GM23338 (cell line): ENCODE results near the gene FASLG. TPM values are rescaled to one million over a fixed set of nuclear protein-coding genes. Genes with fewer than 3 reads are reported as not detected.

Experiments
- ATAC-seq: fragments of 200-7000 bp; cut with Tn5 transposase; 3 replicates; pipeline ENCODE4 v1.9.1; 2020
- DNase-seq: peaks from one replicate; pipeline ENCODE4 v3.0.0-alpha.2; 2015; ENCODE audit warnings: low spot score
- H2AFZ ChIP-seq: fragments of 200-600 bp; sonication (generic); 2 replicates; pipeline ENCODE4 v1.8.0; 2016; ENCODE audit warnings: antibody characterized with exemption, mild to moderate bottlenecking, moderate library complexity
- H3F3A ChIP-seq: fragments of 200-600 bp; sonication (generic); replicated peaks from 2 replicates; pipeline ENCODE4 v1.8.0; 2017; ENCODE audit warnings: antibody characterized with exemption, mixed run types, low read depth
- H3K27ac ChIP-seq: fragments of 200-600 bp; sonication (generic); 2 replicates; pipeline ENCODE4 v1.6.1; 2016; ENCODE audit warnings: low read depth
- H3K27me3 ChIP-seq: fragments of 200-600 bp; sonication (generic); 2 replicates; pipeline ENCODE4 v1.8.0; 2016; ENCODE audit warnings: mild to moderate bottlenecking, mixed run types, moderate library complexity; ENCODE audit not compliant: insufficient read depth
- H3K36me3 ChIP-seq: fragments of 200-600 bp; sonication (generic); 2 replicates; pipeline ENCODE4 v1.8.0; 2016; ENCODE audit warnings: mild to moderate bottlenecking; ENCODE audit not compliant: insufficient read depth
- H3K4me1 ChIP-seq: fragments of 200-600 bp; sonication (generic); 2 replicates; pipeline ENCODE4 v1.8.0; 2016; ENCODE audit warnings: mild to moderate bottlenecking, moderate library complexity; ENCODE audit not compliant: insufficient read depth
- H3K4me2 ChIP-seq: fragments of 200-600 bp; sonication (generic); 2 replicates; pipeline ENCODE4 v1.7.1; 2017; ENCODE audit warnings: mixed run types
- H3K4me3 ChIP-seq: fragments of 200-600 bp; sonication (generic); 2 replicates; pipeline ENCODE4 v1.6.1; 2016; ENCODE audit warnings: mixed run types
- H3K79me2 ChIP-seq: fragments of 200-600 bp; sonication (generic); replicated peaks from 2 replicates; pipeline ENCODE4 v1.8.0; 2017; ENCODE audit warnings: mild to moderate bottlenecking; ENCODE audit not compliant: insufficient read depth
- H3K9me2 ChIP-seq: fragments of 200-600 bp; sonication (generic); 2 replicates; pipeline ENCODE4 v1.8.0; 2017; ENCODE audit not compliant: insufficient read depth
- H4K20me1 ChIP-seq: fragments of 200-600 bp; sonication (generic); replicated peaks from 2 replicates; pipeline ENCODE4 v1.8.0; 2017; ENCODE audit warnings: mild to moderate bottlenecking; ENCODE audit not compliant: insufficient read depth
- H3K27ac Mint-ChIP-seq: 2 replicates; pipeline ENCODE4 v1.8.0; 2020; ENCODE audit warnings: inconsistent platforms, mild to moderate bottlenecking, moderate library complexity, mixed read lengths
- H3K27me3 Mint-ChIP-seq: 3 replicates; pipeline ENCODE4 v1.8.0; 2022; ENCODE audit warnings: low read depth, mild to moderate bottlenecking, moderate library complexity, mixed read lengths, inconsistent platforms; ENCODE audit not compliant: insufficient read depth, poor library complexity
- H3K36me3 Mint-ChIP-seq: 3 replicates; pipeline ENCODE4 v1.8.0; 2021; ENCODE audit warnings: low read depth, mild to moderate bottlenecking, inconsistent platforms, moderate library complexity, mixed read lengths
- H3K4me1 Mint-ChIP-seq: 3 replicates; pipeline ENCODE4 v1.8.0; 2020; ENCODE audit warnings: mild to moderate bottlenecking, inconsistent platforms, mixed read lengths
- H3K4me3 Mint-ChIP-seq: 3 replicates; pipeline ENCODE4 v1.8.0; 2021; ENCODE audit warnings: moderate library complexity, mild to moderate bottlenecking, inconsistent platforms, mixed read lengths
- H3K9me3 Mint-ChIP-seq: 3 replicates; pipeline ENCODE4 v1.8.0; 2020; ENCODE audit warnings: moderate library complexity, mild to moderate bottlenecking, inconsistent platforms, mixed read lengths
- EZH2 ChIP-seq: fragments of 200-600 bp; sonication (generic); IDR thresholded peaks from one replicate; pipeline ENCODE4 v1.8.0; 2017; ENCODE audit warnings: antibody characterized with exemption, mild to moderate bottlenecking, low read depth; ENCODE audit not compliant: unreplicated experiment
- EZH2phosphoT487 ChIP-seq: fragments of 200-600 bp; sonication (generic); IDR thresholded peaks from one replicate; pipeline ENCODE4 v1.8.1; 2018; ENCODE audit warnings: antibody characterized with exemption; ENCODE audit not compliant: unreplicated experiment
- JUNB ChIP-seq: IDR thresholded peaks from one replicate; pipeline ENCODE4 v1.6.1; 2016; ENCODE audit warnings: antibody characterized with exemption; ENCODE audit not compliant: unreplicated experiment
- STAT1 ChIP-seq: IDR thresholded peaks from one replicate; pipeline ENCODE4 v1.6.1; 2016; ENCODE audit warnings: antibody characterized with exemption; ENCODE audit not compliant: unreplicated experiment
- ZNF114 ChIP-seq: fragments of 250-450 bp; sonication (Bioruptor Pico); IDR thresholded peaks from 2 replicates; pipeline ENCODE4 v1.5.0; 2020; ENCODE audit warnings: mild to moderate bottlenecking, moderate library complexity
- ZNF331 ChIP-seq: fragments of 250-450 bp; sonication (Bioruptor Pico); IDR thresholded peaks from 2 replicates; pipeline ENCODE4 v1.5.0; 2020; ENCODE audit warnings: low read depth, mild to moderate bottlenecking, moderate library complexity
- polyA plus RNA-seq: library from polyadenylated mRNA; unstranded; fragments of >200 nt; fragmentation: Nextera tagmentation; extraction: Ambion mirVana; gene quantifications from 2 replicates; pipeline ENCODE4 v1.2.1, GENCODE V29; 2016
- total RNA-seq: library from RNA; depleted of rRNA; stranded (reverse); fragments of >200 nt; shearing (Covaris generic); gene quantifications from 2 replicates; pipeline ENCODE4 v1.2.3, GENCODE V29; 2014
- TF ChIP-seq, protein P1 (sequence below), 2 experiments: fragments of 200-600 bp in 1 of 2; sonication (generic) in 1 of 2; conservative IDR thresholded peaks; 2 replicates each; pipeline versions ENCODE4 v1.5.1 to v1.6.1; 2016 to 2017; ENCODE audit warnings: antibody characterized with exemption in 2 of 2, low read depth in 2 of 2, mild to moderate bottlenecking in 2 of 2, moderate library complexity in 1 of 2
- TF ChIP-seq, protein P2 (sequence below): IDR thresholded peaks from one replicate; pipeline ENCODE4 v1.6.1; 2018; ENCODE audit warnings: antibody characterized with exemption; ENCODE audit not compliant: unreplicated experiment
- TF ChIP-seq, protein P3 (sequence below): fragments of 250-450 bp; sonication (Bioruptor Pico); IDR thresholded peaks from 2 replicates; pipeline ENCODE4 v1.5.0; 2020; ENCODE audit warnings: mild to moderate bottlenecking, moderate library complexity

The FASLG gene
- total and polyA plus RNA-seq, 2 experiments from 2014 or later: not detected

DNA sequence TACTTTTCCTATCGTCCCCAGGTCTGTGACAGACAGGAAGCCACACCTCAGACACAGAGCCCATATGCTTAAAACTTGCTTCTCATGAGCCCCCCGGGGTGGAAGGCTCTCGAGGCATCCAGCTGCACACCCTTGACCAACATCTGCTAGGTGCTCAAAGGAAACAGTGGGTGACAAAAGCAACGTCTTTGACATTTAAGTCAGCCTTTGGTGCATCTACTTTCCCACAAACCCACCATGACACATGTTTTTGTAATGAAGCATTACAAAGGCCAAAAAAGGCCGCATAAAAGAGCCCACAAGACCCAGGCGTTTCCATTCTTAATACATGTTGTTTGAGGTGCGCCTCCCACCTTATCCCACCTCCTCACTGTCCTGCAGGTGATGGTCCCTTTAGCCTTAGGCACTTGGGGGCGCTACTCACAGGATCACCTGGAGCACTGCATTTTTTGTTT, 11.8 kb upstream of the FASLG start:
- TF ChIP-seq, protein P1, sequence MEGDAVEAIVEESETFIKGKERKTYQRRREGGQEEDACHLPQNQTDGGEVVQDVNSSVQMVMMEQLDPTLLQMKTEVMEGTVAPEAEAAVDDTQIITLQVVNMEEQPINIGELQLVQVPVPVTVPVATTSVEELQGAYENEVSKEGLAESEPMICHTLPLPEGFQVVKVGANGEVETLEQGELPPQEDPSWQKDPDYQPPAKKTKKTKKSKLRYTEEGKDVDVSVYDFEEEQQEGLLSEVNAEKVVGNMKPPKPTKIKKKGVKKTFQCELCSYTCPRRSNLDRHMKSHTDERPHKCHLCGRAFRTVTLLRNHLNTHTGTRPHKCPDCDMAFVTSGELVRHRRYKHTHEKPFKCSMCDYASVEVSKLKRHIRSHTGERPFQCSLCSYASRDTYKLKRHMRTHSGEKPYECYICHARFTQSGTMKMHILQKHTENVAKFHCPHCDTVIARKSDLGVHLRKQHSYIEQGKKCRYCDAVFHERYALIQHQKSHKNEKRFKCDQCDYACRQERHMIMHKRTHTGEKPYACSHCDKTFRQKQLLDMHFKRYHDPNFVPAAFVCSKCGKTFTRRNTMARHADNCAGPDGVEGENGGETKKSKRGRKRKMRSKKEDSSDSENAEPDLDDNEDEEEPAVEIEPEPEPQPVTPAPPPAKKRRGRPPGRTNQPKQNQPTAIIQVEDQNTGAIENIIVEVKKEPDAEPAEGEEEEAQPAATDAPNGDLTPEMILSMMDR (conservative IDR thresholded peaks at IDR 0.05; ENCODE audit: low read depth in 2 of 2): peak; percentile 24 to 51; a peak in 3 of 4 replicates
- TF ChIP-seq, protein P2, sequence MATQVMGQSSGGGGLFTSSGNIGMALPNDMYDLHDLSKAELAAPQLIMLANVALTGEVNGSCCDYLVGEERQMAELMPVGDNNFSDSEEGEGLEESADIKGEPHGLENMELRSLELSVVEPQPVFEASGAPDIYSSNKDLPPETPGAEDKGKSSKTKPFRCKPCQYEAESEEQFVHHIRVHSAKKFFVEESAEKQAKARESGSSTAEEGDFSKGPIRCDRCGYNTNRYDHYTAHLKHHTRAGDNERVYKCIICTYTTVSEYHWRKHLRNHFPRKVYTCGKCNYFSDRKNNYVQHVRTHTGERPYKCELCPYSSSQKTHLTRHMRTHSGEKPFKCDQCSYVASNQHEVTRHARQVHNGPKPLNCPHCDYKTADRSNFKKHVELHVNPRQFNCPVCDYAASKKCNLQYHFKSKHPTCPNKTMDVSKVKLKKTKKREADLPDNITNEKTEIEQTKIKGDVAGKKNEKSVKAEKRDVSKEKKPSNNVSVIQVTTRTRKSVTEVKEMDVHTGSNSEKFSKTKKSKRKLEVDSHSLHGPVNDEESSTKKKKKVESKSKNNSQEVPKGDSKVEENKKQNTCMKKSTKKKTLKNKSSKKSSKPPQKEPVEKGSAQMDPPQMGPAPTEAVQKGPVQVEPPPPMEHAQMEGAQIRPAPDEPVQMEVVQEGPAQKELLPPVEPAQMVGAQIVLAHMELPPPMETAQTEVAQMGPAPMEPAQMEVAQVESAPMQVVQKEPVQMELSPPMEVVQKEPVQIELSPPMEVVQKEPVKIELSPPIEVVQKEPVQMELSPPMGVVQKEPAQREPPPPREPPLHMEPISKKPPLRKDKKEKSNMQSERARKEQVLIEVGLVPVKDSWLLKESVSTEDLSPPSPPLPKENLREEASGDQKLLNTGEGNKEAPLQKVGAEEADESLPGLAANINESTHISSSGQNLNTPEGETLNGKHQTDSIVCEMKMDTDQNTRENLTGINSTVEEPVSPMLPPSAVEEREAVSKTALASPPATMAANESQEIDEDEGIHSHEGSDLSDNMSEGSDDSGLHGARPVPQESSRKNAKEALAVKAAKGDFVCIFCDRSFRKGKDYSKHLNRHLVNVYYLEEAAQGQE: no peak
- no peaks in the 10 kb centered on the region for H3K79me2 ChIP-seq
- H3F3A ChIP-seq: no peaks in the 10 kb centered on the region
- DNase-seq (peak; percentile 27), ATAC-seq (no peak)
- no peak overlapping the region for H3K4me3 ChIP-seq
- no peaks in the 10 kb centered on the region for H3K4me1 ChIP-seq
- no peak overlapping the region for H2AFZ ChIP-seq
- no peaks in the 10 kb centered on the region; the same call in 2 of the 3 replicates for H3K4me1 Mint-ChIP-seq
- H3K27ac ChIP-seq: no peak overlapping the region
- H3K36me3 ChIP-seq: no peaks in the 10 kb centered on the region
- no peaks in the 10 kb centered on the region for H3K27me3 Mint-ChIP-seq
- no peak overlapping the region for H3K4me2 ChIP-seq
- no peaks in the 10 kb centered on the region for H3K27me3 ChIP-seq
- H3K27ac Mint-ChIP-seq: no peak overlapping the region
- no peaks in the 10 kb centered on the region for H4K20me1 ChIP-seq
- H3K9me2 ChIP-seq: no peaks in the 10 kb centered on the region
- H3K4me3 Mint-ChIP-seq: no peak overlapping the region
- H3K36me3 Mint-ChIP-seq: no peaks in the 10 kb centered on the region
- no peaks in the 10 kb centered on the region for H3K9me3 Mint-ChIP-seq

- H3K9me2 ChIP-seq: no peaks in the 10 kb centered on the region
- no peaks in the 10 kb centered on the region; the same call in 2 of the 3 replicates for H3K4me1 Mint-ChIP-seq
- TF ChIP-seq ZNF114: no peak
- TF ChIP-seq ZNF331 (CRISPR knock-in tag): no peak
- no peak for TF ChIP-seq EZH2phosphoT487
- TF ChIP-seq STAT1: no peak
- no peak for TF ChIP-seq EZH2
- TF ChIP-seq JUNB: no peak
- TF ChIP-seq, protein P3, sequence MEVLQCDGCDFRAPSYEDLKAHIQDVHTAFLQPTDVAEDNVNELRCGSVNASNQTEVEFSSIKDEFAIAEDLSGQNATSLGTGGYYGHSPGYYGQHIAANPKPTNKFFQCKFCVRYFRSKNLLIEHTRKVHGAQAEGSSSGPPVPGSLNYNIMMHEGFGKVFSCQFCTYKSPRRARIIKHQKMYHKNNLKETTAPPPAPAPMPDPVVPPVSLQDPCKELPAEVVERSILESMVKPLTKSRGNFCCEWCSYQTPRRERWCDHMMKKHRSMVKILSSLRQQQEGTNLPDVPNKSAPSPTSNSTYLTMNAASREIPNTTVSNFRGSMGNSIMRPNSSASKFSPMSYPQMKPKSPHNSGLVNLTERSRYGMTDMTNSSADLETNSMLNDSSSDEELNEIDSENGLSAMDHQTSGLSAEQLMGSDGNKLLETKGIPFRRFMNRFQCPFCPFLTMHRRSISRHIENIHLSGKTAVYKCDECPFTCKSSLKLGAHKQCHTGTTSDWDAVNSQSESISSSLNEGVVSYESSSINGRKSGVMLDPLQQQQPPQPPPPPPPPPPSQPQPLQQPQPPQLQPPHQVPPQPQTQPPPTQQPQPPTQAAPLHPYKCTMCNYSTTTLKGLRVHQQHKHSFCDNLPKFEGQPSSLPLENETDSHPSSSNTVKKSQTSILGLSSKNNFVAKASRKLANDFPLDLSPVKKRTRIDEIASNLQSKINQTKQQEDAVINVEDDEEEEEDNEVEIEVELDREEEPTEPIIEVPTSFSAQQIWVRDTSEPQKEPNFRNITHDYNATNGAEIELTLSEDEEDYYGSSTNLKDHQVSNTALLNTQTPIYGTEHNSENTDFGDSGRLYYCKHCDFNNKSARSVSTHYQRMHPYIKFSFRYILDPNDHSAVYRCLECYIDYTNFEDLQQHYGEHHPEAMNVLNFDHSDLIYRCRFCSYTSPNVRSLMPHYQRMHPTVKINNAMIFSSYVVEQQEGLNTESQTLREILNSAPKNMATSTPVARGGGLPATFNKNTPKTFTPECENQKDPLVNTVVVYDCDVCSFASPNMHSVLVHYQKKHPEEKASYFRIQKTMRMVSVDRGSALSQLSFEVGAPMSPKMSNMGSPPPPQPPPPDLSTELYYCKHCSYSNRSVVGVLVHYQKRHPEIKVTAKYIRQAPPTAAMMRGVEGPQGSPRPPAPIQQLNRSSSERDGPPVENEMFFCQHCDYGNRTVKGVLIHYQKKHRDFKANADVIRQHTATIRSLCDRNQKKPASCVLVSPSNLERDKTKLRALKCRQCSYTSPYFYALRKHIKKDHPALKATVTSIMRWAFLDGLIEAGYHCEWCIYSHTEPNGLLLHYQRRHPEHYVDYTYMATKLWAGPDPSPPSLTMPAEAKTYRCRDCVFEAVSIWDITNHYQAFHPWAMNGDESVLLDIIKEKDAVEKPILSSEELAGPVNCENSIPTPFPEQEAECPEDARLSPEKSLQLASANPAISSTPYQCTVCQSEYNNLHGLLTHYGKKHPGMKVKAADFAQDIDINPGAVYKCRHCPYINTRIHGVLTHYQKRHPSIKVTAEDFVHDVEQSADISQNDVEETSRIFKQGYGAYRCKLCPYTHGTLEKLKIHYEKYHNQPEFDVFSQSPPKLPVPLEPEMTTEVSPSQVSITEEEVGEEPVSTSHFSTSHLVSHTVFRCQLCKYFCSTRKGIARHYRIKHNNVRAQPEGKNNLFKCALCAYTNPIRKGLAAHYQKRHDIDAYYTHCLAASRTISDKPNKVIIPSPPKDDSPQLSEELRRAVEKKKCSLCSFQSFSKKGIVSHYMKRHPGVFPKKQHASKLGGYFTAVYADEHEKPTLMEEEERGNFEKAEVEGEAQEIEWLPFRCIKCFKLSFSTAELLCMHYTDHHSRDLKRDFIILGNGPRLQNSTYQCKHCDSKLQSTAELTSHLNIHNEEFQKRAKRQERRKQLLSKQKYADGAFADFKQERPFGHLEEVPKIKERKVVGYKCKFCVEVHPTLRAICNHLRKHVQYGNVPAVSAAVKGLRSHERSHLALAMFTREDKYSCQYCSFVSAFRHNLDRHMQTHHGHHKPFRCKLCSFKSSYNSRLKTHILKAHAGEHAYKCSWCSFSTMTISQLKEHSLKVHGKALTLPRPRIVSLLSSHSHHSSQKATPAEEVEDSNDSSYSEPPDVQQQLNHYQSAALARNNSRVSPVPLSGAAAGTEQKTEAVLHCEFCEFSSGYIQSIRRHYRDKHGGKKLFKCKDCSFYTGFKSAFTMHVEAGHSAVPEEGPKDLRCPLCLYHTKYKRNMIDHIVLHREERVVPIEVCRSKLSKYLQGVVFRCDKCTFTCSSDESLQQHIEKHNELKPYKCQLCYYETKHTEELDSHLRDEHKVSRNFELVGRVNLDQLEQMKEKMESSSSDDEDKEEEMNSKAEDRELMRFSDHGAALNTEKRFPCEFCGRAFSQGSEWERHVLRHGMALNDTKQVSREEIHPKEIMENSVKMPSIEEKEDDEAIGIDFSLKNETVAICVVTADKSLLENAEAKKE (CRISPR knock-in tag): no peak
Observed at GRCh38 chr1:172647987-172648386, 10.9 kb upstream of the FASLG start.

More at GRCh38 chr1:172647987-172648386, 10.9 kb upstream of the FASLG start:
- Histone ChIP-seq H3K4me2 (no peak overlapping the region), H3F3A (no peaks in the 10 kb centered on the region), H3K79me2 (no peaks in the 10 kb centered on the region), H3K36me3 (no peaks in the 10 kb centered on the region), H3K27me3 (no peaks in the 10 kb centered on the region), H2AFZ (no peak overlapping the region), H4K20me1 (no peaks in the 10 kb centered on the region), H3K4me3 (no peak overlapping the region), H3K4me1 (no peaks in the 10 kb centered on the region), H3K27ac (no peak overlapping the region)
- H3K27ac Mint-ChIP-seq: no peak overlapping the region
- no peak overlapping the region for H3K4me3 Mint-ChIP-seq
- H3K27me3 Mint-ChIP-seq: peaks cover under 1% of the 10 kb centered on the region
- no peaks in the 10 kb centered on the region for H3K9me3 Mint-ChIP-seq
- ATAC-seq: no peak
- no peak for DNase-seq
- H3K36me3 Mint-ChIP-seq: no peaks in the 10 kb centered on the region
